Heart left ventricle (tissue), 13 donors: Measurements from ENCODE around the gene ST8SIA5.

Experiments used
- CTCF ChIP-seq, 12 donors: fragments of 200-600 bp; sonication (generic) in 4 of 12; IDR thresholded peaks; one replicate each; pipeline versions ENCODE4 v1.5.0 to v1.8.0; 2018 to 2022; ENCODE audit warnings: antibody characterized with exemption in 12 of 12, mild to moderate bottlenecking in 5 of 12
- POLR2A ChIP-seq, 2 donors: fragments of 450-650 bp; IDR thresholded peaks; one replicate each; pipeline ENCODE4 v1.6.1; 2017; ENCODE audit warnings: antibody characterized with exemption in 2 of 2, mild to moderate bottlenecking in 2 of 2, moderate library complexity in 2 of 2
- donor health status: ischemic (EF 13 %, LVEDD 7.1; RV severe dilation, severe dysfunction).
- donor health status: DM: no; HTN: yes; CAD: no.
- donor health status: DM: no; HTN: no; CAD: no.
- donor health status: ischemic (EF 25% LVEDD 6.9; RV normal size, moderate dysfunction).
- donor health status: ischemic (EF 25% LVEDD 5.7; RV mildly dilated, moderate dysfunction).
- donor health status: ischemic (EF 35%, LVEDD 5.7; RV mildly dilated, moderate dysfunction).
- donor health status: nonischemic (EF 11% LVEDD 7.7; RV severe dilation, severe dysfunction).
- donor health status: DM: yes; HTN: yes; CAD: no.
- donor health status: PGD.
- donor health status: ischemic (EF 29% LVEDD 5.4; RV normal size, mild dysfunction).
- donor health status: nonischemic (EF 23%, LVEDD 6.1; RV moderate dilation, normal function).

- no peak for TF ChIP-seq CTCF (IDR thresholded peaks at IDR 0.05)
- TF ChIP-seq POLR2A (IDR thresholded peaks at IDR 0.05) = no peak
Observed at GRCh38 chr18:46740046-46740445, 16.8 kb downstream of the ST8SIA5 start.
